GM08714 (cell line): ENCODE data around the gene LIMS2.

Source experiments
- H3K4me3 ChIP-seq: fragments of 200-500 bp; sonication (Bioruptor generic); 2 replicates; pipeline ENCODE4 v1.5.1; 2014; ENCODE audit warnings: mild to moderate bottlenecking, low read length, inconsistent platforms
- ZNF274 ChIP-seq: IDR thresholded peaks from 2 replicates; pipeline ENCODE4 v1.6.1; 2012; ENCODE audit warnings: mild to moderate bottlenecking, low read depth, low read length

The LIMS2 gene

DNA sequence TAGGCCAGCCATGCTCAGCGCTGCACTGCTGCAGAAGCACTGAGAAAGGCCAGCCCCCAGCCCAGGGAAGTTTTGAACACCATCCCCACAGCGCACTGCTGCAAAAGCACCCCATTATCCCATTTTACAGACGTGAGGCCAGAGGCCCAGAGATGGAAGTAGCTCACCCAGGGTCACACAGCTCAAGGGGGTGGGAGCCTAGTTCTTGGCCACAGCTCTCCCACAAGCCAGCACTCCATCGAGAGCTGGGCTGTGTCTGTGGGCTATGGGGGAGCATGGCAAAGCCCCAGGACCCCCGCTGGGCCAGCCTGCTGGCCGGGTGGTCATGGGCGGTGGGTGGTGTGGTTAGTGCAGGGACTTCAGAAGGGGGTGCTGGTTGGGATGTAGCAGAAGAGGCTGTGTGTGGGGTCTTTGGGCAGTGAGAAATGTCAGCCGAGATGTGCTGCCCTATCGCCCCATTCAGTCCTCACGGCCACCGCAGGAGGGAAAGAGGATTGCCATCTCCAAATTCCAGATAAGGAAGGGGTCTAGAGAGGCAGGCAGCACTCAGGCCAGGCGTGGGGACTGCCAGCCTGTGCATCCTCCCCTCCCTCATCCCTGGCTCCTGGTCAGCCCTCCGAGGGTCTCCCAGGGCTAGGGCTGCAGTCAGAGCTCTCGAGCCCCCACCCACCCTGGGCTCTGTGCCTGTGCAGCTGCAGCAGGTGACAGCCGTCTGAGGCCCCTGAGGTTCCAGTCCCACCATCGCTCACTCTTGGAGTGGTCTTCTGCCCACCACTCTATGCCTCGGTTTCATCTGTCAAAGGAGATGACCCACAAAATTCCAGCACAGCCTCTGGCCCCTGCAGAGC, 46.3 kb downstream of the LIMS2 start:
- TF ChIP-seq ZNF274 = no peak
- no peak overlapping the region for H3K4me3 ChIP-seq

DNA sequence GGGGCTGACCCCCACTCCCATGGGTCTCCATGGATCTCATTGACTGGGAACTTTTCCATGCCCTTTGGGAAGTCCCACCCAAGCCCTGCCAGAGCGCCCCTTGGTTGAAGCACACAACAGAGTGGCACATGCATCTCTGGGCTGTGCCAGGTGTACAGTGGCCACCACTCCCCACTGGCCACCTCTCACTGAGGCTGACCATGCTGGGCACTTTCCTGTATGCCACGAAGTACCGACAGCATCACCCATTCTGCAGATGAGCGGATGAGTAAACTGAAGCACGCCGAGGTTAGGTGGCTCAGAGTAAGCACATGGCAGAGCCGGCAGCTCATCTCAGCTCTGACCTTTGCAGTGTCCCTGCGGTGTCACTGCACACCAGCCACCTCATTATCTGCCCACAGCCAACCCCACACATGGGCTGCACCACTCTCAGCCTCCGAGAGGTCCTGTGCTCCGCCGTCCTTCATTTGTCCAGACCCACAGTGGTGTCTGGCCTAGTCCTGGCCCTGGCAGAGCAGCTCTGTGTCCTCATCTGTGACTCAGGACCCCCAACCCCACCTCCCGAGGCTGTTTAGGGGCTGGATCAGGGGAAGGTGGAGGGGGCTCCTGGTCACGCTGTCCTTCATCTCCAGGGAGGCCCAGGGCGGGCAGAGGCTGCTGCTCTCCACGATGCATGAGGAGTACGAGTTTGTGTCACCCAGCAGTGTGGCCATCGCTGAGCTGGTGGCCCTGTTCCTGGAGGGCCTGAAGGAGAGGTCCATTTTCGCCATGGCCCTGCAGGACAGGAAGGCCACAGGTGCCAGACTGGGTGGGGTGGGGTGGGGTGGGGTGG, 47.4 kb downstream of the LIMS2 start:
- no peak overlapping the region for H3K4me3 ChIP-seq
- TF ChIP-seq ZNF274 = no peak

DNA sequence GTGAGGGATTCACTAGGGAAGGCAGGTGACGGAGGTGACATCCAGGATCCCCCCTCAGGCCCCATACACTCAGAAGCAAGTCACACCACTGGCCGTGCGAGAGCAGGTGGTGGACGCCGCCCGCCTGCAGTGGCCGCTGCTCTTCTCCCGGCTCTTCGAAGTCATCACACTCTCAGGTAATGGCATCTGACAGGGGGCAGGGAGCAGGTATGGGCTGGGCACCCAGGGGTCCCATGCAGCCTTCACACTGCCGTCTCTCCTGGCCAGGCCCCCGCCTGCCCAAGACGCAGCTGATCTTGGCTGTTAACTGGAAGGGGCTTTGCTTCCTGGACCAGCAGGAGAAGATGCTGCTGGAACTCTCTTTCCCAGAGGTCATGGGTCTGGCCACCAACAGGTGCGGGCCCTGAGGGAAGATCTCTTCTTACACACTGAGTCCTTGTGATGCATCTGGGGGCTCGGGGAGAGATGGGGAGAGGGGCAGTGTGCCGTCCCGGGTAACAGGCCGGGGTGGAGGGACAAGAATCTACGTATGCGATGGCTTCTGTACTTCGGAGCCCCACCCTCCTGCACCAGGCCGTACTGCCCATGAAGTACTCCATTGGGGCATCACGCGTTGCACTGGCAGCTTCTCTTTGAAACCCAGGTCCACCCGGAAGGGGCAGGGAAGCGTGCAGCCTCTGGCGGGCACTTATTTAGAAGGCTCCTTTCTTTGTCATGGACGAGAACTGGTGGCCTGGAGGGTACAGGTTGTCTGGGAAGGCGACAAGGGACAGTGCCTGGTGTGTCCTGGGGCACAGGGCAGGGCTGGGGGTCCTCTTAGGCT, 48.2 kb downstream of the LIMS2 start:
- no peak for TF ChIP-seq ZNF274
- H3K4me3 ChIP-seq = no peak overlapping the region

DNA sequence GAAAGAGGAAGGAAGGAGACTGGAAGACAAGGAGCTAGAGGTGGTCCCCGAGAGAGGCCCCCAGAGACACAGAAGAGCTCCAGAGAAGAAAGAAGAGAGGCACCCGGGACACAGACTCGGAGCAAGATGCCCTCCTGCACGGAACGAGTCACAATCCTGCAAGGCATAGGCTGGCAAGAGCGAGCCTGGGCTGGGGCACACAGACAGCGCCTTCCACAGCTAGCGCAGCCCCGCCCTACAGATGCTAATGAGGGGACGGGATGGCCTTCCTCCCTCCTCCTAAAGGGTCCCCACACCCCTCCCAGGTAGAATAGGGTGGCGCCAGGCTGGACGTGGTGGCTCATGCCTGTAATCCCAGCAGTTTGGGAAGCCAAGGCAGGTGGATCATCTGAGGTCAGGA, 49.2 kb downstream of the LIMS2 start:
- no peak overlapping the region for H3K4me3 ChIP-seq
- TF ChIP-seq ZNF274 = no peak

DNA sequence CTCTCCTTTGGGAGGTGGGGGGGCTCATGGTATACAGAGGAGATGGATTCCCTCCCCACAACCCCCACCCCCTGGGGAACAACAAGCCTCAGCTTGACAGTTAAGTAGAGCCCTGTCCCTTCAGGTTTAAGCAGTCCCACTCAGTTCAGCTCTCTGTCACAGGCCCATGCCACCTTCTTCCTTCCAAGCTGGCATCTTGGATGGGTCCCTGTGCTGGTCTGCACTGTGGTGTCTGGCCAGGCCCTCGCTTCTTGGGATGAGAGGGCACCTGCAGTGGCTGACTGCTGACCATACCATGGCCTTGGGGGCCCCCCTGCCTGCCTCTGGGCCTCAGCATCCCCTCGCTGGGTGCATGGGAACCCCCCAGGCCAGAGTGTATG, 49.8 kb downstream of the LIMS2 start:
- H3K4me3 ChIP-seq = no peak overlapping the region
- no peak for TF ChIP-seq ZNF274

DNA sequence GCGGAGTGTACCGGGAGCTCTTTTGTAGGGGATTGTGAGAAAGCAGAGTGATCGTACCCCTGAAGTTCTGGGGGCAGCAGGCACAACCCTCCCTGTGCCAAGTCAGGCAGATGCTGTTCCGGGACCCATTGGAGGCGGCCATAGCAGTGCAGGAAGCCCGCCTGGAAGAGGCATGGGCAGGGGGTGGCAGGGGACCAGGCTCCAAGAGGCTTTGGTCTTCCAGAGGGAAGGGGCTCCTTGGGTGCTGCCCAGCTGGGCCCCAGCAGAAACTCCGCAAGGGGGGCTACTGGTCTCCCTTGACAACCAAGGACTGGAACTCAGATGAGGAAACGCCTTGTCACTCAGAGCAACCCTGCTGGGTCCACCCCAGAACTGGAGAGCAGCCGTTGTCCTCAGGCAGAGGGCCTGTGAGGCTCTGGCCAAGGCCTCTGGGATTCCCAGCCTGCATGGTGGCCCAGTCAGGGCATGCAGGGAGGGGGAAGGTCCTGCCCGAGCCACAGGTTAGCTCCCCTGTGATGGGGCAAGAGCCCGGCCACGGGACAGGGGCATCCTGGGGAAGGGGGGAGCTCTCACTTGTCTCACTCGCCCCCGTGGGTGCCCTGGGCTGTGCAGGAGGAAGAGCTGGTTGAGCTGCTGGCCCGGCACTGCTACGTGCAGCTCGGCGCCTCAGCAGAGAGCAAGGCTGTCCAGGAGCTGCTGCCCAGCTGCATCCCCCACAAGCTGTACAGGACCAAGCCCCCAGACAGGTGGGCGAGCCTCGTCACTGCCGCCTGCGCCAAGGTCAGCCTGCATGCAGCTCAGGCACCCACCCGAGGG, 50.4 kb downstream of the LIMS2 start:
- no peak overlapping the region for H3K4me3 ChIP-seq
- TF ChIP-seq ZNF274 = no peak

DNA sequence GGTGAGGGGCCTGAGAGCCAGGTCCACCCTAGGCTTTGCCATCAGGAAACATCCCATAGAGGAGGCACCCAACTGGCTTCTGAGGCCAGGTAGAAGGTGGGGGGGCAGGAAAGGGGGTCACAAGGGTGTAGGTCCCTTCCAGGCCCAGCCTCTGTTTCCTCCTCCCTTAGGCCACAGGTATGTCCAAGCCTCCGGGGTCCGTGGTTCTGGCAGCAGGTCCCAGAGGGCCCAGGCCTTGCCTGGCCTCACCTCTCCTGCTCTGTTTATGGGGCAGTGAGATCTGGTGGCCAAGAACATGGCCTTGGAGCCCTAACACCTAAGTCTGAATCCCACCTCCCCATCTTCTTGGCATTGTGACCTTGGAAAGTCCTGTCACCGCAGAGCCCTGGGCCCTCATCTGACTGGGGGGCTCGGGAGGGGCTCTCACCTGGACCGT, 51.0 kb downstream of the LIMS2 start:
- no peak overlapping the region for H3K4me3 ChIP-seq
- no peak for TF ChIP-seq ZNF274

DNA sequence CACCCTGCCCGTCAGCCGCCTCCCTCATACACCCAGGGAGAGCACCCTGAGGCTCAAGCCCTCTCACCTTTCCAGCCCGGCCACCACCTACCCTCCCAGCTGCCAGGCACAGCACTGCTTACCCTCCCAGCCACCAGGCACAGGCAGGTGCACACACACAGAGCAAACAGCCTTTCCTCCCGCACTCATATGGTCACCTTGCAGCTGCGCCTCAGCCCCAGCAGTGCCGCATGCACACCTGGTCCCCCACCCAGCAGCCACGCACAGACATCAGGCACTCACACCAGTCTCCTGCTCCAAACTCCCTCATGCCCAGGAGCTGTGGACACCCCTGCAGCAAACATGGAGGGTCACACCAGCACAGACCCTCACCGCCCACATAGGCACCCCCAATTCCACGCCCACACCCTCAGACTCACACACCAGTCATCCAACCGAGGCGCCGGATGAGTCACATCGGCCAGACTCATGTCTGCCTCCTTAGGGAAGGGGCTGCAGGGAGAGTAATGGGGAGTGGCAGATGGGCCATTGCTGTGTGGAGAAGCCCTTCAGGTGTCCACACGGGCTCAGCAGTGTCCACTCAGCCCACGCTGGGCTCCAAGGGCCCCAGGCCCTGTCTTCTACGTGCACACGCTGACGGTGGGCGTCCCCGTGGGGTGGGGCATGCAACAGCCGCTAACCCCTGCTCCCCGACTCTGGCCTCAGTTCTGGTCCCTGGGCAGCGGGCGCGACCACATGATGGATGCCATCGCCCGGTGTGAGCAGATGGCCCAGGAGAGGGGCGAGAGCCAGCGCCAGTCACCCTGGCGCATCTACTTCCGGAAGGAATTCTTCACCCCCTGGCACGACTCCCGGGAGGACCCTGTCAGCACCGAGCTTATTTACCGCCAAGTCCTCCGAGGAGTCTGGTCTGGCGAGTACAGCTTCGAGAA, 51.7 kb downstream of the LIMS2 start:
- H3K4me3 ChIP-seq = no peak overlapping the region
- no peak for TF ChIP-seq ZNF274

DNA sequence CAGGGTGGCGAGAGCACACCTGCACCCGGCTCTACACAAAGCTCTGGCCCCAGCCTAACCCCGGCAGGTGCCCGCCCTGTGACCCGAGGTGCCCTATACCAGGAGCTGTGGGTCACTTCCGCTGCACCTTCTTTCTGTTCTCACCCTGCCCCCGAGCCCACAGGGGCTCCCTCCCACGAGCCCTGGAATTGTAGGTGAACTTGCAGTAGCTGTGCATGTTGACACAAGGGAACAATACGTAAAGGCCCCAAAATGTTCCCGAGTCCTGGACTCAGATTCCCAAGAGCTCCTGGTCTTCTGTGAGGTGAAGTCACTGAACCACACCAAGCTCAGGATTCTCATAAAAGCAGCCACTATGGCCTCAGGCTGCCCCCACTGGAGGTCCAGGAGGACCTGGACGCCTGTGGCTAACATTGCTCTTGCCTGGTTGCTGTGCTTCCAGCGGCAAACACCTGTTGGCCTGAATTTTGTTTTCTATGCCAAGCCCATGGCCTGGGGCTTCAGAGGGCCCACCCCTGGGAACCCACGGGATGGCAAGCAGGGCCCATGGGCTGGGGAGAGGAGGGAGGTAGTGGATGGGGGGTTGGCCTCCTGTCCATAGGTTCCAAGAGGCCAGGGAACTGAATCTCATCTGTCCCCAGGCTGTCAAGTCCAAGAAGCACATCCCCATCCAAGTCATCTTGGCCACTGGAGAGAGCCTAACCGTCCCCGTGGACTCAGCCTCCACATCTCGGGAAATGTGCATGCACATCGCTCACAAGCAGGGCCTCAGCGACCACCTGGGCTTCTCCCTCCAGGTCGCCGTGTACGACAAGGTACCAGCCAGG, 52.6 kb downstream of the LIMS2 start:
- no peak for TF ChIP-seq ZNF274
- no peak overlapping the region for H3K4me3 ChIP-seq

DNA sequence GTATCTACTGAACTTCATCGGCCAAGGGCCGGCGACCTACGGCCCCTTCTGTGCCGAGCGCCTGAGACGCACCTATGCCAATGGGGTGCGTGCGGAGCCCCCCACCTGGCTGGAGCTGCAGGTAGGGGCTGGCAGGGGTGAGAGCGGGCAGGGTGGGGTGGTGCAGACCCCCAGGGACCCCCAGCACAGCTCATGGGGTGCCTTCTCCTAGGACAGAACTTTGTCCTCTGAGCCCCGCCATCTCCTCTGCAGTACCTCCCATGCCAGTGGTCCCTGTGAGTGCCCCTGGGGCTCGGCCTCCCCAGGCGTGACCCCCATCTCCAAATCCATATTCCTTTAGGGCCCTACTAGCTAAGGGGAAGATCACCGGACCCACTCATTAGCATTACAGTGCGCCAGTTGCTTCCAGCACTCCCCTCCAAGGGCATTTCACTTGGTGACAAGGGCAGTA, 53.3 kb downstream of the LIMS2 start:
- TF ChIP-seq ZNF274 = no peak

DNA sequence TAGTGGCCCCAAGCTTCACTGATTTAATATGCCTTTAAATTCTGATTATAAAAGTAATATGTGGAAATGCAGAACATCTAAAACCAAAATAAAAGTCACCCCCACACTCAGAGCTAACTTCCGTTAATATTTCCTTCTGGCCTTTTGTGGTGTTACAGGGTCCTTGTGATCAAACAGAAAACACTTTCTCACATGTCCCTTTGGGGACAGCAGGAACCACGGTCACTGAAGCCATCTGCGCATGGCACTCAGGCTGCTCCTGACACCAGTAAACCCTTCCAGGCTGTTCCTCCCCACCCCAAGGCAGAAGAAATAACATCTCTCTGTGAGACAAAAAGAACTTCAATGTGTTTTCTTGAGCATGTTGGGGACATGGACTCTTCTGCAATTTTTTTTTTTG, 54.5 kb downstream of the LIMS2 start:
- no peak overlapping the region for H3K4me3 ChIP-seq
- TF ChIP-seq ZNF274 = no peak

More for the DNA sequence above, 53.3 kb downstream of the LIMS2 start:
- H3K4me3 ChIP-seq = no peak overlapping the region

DNA sequence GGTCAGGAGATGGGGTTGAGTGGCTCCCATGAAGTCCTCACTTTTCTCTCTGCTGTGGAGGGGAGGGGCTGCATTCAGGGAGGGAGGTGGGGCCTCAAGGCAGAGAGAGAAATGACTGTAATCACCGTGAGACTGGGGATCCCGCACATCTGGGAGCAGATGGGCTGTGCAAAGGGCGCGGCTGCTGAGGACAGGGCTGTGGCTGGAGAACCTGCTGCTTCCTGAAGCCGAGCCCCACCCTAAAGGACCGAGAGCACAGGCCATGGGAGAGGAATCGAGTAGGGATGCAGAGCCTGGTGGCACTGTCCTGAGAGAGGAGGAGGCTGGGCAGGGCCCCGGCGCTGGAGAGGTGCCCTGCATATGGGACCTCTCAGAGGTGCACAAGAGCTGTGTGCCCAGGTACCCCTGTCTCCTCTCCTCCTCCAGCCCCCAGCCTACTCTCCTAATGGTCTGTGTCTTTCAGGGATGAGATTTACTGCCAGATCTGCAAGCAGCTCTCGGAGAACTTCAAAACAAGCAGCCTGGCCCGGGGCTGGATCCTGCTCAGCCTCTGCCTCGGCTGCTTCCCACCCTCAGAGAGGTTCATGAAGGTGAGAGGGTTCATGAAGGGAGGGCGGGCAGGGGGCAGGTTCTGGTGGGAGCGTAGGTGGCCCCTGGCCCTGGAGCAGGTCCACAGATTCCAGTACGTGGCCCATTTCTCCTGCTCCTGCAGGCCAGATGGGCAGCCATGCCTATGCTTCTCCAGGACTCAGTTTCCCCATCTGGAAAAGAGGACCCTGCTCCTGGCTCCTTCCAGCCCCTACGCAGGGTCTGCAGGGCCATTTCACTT, 55.2 kb downstream of the LIMS2 start:
- H3K4me3 ChIP-seq = no peak overlapping the region

More for the DNA sequence above, 55.2 kb downstream of the LIMS2 start:
- no peak for TF ChIP-seq ZNF274
